Stimulated activated CD8-positive, alpha-beta memory T cell treated with anti-CD3 and anti-CD28 coated beads, Interleukin-7, amount 100 ng/mL, for 48 hours (primary cell): ENCODE results near the gene TBX15.

Experiments
- DNase-seq, 2 donors: peaks; one replicate each; pipeline ENCODE4 v3.0.0-alpha.2; 2020; ENCODE audit warnings: low read depth in 1 of 2; ENCODE audit errors: extremely low read depth in 1 of 2

Gene TBX15

DNA sequence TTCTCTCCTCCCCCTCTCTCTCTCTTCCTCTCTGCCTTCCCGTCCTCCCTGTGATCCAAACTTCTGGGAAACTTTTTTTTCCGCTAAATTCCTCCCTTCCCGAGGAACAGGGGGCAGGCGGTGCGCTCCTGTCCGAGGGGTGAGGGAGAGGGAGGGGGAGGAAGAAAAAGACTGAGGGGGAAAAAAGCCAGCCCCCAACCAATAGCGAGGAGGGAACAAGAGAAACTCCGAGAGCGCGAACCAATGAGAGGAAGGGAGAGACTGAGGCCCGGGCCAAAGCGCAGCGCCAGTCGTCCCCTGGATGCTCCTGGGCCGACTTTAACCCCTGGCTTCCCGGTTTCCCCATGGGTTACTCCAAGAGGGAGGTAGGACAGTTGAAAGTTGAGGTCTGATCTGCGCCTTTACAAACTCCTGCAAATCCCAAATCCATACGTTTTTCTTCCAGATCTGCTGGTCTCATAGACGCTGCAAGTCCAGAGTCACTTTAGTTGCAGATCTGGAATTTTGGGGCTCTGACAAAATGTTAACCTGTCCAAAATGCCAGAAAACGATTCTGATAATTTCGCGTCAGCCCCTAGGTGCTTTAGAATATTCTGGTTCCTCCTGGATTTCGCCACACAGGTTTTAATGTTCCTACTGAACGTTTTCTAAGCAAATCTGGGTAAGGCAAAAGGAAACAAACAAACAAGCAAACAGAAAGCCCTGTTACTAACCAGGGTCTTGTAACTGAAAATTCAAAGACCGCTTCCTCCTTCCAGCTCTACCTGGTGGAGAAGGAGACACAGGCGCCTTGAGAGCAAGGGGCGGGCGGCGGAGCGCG, at the start of gene TBX15:
TBX15 (minus strand) TSS at position 158 of the 820 bp plus-strand sequence. CDS start 548 bp downstream, outside the sequence.
- no peak for DNase-seq

DNA sequence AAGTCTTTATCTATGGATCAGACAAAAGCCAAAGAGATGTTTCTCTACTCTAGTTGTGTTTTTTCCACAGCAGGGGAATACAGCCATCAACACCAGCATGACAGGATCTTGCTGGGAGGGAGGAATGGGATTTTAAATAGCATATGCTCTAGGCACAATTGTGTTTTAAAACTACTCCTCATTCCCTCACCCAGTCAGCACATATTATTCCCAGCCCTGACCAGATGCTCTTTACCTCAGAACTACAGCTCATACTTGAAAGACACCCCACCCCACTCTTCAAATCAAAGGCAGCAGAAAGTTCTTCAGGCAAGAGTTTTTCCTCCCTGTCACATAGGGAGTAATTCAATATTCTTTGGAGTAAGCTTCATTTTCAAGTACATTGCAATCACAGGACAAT, 46.2 kb upstream of the TBX15 start:
- no peak for DNase-seq

DNA sequence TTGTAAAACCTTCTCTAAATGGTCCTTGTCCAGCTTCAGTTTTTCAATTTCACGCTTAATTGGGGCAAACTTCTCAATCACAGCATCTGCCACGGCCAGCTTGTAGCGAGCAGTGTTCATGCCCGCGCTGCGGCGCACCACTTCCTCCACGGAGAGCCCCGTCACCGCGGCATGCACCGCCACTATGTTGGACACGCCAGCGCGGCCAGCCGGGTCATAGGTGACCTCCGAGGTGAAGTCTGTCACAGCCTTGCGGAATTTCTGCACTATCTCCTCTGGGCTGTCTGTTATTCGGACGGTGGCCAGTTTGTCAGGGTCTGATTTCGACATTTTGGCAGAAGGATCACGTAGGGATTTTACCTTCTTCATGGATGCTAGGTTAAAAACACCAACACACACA, 44.8 kb upstream of the TBX15 start:
- no peak for DNase-seq

DNA sequence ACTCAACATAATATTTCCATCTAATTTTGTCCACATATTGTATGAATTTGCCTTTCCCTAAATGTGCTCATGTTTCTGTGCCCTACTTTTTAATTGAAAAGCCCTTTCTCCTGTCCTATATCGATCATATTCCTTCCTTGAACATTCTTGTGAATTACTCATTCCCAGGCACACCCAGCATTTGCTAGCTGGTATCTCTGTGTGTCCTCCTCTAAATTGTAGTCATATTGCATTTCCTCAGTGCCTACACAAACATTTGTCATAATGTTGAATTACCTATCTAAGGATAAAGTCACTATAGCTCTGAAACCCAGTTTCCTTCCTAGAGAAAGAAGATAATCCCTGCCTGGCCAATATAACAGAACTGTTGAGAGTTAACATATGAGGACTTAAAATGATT, 39.6 kb upstream of the TBX15 start:
- DNase-seq = no peak

DNA sequence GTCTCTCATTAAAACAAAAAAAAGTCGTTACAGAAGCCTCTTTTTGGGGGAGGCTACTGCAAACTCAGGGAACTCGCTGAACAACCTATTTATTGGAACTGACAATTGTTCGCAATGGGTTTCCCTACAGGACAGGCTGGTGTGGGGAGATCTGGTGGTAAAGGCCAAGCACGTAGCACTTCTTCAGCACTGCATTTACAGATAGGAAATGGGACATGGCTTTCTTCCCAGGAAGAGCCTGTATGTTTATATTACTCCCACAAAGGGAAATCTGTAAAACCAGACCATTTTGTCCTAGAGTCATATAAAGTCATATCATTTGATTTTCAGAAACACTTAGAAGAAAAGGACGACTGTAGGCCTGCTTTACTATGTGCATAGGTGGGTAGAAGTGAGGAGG, 38.8 kb upstream of the TBX15 start:
- DNase-seq = no peak

DNA sequence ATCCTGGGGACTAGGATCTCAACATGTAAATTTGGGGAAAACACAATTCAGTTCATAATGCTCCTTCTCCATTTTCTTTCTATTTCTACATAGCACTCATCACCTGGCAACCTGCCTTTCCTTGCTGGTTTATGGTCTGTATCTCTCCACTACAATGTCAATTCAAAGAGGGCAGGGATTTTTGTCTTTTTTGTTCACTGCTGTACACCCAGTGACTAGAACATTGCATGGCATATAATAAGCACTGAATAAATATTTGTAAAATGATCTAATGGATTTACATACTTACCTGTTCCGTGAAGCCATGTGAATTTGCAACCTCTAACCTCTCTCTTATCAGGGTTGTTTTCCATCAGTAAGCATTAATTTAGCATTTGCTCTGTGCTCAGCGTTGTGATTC, 27.4 kb upstream of the TBX15 start:
- no peak for DNase-seq

DNA sequence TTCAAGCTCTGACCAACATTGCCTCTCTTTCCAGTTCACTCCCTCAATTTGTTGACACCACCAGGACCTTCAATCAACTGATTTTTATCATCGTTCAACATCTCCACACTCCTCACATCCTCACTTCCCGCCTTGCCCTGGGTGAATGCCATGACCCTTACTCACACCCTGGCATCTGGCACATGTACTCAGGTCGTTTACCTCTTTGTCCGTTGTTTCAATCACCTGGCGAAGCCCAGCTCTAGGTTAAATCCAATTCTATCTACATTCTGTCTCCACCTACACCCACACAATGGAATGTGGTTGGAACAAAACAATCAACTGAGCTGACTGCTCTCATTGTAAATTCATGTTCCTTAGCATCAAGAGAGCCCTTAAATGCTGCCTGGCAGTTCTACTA, 24.2 kb upstream of the TBX15 start:
- no peak for DNase-seq

DNA sequence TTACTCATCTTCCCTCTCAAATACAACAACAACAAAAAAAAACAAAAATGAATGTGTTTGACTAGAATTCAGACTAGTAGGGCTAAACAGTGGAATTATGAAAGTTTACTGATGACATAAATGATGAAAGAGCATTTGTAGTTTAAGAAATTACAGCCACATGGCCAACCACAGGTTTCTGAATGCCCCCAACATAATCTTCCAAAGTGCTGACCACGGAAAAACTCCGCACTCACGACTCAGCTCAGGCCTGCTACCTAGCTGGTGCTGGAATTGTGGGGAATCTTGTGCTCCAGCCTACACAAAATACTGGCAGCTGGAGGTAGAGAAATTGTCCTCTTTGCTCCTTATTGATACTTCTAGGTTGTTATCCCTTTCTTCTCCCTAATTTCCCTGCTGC, 23.6 kb upstream of the TBX15 start:
- no peak for DNase-seq

DNA sequence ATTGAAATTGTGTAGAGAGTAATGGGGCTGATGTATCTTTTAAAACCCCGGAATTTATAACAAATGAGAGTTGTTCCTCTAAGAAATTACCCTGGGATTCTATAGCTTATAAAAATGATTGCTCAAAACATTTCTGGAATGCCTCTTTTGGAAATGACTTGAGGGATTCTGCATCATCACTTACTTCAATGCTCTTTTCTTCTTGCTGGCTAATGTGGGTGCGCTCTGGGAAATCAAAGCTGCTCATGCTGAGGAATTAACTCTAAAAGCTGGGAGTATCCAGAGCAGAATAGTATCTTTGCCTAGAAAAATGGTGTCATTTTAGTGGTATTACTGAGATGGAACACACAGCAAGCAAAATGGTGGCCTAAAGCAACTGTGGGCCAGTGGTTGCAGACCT, 23.0 kb upstream of the TBX15 start:
- no peak for DNase-seq

DNA sequence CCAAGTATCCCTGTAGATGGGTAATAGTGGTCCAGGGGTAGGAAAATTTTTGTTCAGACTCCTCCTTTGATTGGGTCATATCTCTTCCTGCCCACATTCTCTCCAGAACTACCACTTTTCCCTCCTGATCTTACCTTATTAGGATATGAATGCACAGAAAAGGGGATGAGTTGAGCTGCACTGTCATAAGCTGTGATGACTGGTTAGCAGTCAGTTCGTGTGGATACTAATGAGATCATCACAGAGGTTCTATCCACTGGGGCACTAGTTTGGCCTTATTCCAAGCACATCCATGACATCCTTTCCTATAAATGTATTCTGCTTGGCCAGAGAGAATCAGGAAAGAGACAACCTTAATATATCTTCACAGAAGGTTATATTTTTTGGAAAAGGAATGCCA, 22.1 kb upstream of the TBX15 start:
- DNase-seq = no peak

DNA sequence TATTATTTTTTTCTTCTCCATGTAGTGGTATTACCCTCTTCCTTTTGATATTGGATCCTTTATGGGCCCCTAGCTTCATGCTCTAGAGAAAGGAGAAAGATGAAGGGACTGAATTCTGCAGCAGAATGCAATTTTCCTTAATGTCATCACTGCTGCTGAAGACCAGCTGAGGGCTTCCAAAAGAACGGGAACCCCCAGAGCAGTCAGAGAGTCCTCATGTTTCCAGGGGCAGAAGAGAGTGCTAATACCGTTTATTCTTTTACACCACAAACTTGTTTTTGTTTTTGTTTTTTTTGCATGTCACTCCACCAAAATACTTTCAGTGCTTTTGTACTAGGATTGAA, 21.1 kb upstream of the TBX15 start:
- DNase-seq = no peak

DNA sequence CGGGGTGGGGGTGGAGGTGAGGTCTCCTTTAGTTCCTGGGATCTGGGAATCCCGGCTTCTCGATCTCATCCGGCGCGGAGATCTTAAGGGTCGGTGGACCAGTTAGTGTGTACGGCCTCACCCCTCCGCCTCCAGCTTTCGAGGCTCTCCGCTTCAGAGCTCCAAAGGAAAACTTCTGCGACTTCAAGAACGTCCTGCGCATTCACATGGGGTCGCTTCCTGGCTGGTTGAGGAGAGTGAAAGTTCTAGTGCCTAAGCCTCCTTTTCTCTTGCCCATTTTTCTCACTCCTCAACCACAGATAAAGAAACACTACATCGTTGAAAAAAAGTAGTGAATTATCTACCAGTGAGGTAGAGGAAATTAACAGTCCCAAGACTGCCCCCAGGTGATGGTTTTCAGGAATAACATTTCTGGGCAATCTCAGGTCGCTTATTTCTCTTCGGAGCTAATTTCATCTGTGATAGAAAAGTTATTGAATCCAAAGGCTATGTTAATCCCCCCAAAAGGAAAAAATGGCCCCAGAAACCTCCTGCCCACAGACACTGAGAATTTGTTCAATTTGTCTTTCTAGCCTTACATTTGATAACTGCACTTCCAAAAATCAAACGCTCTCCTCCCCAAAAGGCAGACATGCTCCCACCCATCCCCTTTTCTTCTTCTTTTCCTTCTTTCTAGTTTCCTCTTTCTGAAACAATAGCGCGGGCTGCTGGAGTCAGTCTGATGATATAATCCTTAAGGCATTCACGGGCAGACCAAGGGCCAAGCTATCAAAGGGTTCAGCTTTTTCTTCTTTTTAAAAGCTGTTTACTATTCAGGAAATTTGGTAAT, 20.6 kb upstream of the TBX15 start:
- no peak for DNase-seq

DNA sequence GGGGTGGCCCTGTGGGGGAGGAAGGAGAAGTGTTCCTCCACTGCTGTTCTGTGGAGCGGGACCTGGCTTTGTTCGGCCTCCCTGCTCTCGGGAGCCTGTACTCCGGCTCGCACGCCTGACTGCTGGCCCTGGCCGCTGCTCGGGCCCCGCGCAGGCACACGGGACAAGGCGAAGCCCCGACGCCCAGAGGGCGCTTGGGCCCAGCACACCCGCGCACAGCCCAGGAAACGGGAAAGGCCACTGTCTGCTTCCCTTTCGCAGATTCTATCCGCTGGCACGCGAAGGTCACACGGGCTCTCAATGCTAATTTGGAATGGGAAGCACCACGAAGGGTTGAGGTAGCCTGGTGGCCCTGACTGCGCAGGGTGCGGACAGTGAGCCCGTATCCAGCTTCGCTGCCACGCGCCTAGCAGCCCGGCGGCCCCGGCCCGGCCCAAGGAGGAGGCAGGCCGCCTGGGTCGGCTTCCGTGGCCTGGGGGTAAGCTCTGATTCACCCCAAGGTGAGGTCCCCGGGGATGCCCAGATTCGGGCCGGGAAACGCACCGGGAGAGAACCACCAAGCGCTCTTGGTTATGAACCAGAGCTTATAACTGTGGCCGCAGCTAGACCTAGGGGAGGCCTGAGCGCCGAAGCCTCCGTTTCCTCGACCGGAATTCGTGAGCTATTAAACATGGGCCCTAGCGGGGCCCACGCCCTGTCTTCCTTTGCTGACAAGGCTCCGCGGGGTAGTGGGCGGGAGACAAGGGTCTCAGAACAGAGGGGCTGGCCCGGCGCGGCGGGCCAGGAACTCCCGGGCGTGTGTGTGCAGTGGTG, 19.7 kb upstream of the TBX15 start:
- no peak for DNase-seq

DNA sequence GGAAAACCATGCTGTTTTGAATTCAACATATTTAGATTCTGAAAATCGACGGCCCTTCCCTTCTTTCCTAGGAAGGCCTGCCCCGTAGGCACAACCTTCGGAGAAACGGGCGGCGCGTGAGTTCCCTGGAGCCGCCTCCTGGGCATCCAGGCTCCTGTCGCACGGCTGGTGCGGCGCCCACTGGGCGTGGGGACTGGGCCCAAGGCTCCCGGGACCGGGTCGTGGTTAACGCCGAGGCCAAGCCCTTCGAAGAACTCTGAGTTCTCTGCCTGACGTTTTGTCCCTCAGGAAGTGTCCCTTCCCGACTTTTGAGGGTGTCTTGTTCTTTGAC, 19.2 kb upstream of the TBX15 start:
- no peak for DNase-seq

DNA sequence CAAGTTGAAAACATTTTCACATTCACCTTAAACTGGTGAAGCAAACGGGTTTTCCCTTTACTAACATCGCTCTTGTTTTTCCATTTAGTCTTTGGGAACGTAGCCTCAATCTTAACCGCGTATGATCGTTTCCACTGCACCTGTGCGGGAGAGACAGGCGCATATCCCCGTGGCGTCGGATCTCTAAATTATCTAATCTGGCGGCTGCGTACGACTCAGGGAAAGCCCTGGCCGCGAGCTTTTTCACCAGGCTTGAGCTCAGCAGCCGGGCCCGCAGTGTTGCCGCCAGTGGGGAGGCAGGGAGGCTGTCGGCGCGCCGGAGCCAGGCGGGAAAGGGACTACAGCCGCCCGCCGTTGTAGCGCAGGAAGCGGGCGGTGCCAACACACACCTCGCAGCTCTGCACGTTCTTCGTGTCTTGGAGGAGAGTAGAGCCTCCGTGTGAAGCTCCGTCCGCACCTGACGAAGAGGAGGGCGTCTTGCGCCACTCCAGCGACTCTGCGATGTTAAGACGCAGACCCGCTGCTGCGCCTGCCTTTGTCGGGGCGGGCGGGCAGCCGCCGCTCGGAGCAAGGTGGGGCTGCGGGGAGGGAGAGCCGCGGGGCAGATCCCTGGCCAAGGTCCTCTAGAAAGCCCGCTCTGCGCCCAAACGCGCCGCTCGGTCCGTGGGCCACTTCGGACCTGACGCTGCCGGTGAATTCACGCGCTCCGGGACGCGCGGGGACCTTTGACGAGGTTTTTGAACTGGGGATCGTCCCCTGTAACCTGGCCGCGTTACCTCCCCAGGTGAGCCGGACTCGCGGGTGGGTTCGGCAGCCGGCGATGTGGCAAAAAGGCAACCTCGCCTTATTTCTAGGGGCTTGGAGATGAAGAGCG, 18.5 kb upstream of the TBX15 start:
- DNase-seq = no peak

DNA sequence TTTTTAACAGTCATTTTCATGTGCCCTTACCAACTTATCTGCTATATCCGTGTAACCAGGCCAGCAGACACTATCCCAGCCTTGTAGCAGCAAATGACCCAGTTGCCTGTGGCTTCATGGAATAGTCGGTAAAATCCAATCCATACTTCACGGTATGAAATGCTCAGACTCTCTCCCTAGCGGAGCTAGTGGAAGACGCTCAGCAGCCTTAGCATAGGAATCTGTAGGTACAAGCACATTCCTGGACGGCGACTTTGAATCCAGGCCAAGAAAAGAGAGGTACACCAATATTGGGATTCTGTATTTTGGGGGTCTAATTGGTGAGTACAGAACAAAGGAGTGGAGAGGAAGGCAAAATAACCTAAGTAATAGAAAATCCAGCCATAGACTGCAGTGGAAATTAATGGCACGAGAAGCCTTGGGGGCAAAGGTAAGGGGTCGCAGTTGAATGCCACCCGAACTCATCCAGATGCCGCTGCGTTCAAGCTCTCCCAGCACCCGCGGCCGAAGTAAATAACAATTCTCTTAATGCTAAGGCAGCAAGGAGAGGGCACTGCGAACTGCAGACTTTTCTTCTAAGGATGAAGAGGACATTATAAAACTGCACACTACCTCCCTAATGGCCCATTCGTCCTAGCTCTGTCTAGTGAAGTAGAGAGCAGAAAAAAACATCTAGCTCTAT, 17.7 kb upstream of the TBX15 start:
- DNase-seq = no peak

DNA sequence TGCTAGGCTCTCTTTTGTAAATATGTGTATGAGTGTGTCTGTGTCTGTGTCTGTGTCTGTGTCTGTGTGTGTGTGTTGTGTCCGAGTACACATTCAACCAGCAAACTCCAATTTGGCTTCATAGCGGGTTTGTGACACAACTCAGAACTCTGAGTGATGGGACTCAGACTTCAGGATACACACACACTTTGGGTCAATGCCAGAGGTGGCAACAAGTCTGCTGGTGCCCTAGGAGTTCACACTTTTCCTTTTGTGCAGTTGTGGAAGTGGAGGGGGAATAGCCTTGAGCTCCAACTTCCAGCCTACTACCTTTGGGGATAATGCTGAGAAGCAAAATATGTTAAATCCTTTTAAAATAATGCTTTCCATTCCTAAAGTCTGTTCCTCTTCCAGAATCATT, 16.6 kb upstream of the TBX15 start:
- no peak for DNase-seq

DNA sequence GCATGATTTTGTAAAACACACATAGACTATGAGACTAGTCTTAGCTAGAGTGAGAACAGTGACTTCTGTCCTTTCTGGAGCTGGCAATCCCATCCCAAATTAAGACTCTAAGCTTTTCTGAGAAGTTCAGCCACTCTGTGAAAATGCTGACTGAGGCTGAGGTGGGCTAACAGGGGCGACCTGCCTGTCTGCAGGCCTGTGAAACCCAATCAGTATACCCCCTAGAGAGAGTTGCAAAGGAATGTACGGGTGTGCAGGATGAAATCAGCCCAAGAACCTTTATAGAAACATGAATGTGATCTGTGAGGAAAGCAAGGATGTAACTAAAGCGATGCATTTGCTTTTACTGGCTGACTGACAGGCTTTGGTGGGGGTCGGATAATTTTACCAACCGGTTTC, 16.0 kb upstream of the TBX15 start:
- no peak for DNase-seq

DNA sequence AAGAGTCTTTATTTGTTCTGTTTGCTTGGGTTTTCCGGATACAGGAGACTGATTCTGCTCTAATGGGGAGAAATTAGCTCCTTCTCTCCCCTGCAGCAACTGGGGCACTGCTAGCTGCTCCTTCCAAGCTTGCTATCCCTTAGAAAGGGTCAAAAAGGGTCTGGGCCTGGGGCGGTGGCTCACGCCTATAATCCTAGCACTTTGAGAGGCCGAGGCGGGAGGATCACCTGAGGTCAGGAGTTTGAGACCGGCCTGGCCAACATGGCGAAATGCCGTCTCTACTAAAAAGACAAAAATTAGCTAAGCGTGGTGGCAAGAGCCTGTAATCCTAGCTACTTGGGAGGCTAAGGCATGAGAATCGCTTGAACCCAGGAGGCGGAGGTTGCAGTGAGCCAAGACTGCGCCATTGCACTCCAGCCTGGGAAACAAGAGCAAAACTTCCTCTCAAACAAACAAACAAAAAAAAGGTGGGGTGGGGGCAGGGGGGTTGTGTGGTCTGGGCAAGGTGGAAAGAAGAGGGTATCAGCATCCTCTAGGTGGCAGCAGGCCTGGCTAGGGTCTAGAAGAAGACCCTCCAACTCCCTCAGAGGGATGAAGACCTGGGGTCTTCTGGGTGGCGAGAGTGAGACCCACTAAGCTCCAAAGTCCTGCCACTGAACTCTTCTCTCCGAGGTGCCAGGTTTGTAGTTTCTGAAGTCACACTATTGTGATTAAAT, 15.4 kb upstream of the TBX15 start:
- no peak for DNase-seq
